ENCODE measurements around the gene UVRAG.
"Not testable (repeated sequence)": the region's sequence is repeated elsewhere in the genome, so short reads cannot be mapped to it uniquely, and the experiment has no call there.

The UVRAG gene

DNA sequence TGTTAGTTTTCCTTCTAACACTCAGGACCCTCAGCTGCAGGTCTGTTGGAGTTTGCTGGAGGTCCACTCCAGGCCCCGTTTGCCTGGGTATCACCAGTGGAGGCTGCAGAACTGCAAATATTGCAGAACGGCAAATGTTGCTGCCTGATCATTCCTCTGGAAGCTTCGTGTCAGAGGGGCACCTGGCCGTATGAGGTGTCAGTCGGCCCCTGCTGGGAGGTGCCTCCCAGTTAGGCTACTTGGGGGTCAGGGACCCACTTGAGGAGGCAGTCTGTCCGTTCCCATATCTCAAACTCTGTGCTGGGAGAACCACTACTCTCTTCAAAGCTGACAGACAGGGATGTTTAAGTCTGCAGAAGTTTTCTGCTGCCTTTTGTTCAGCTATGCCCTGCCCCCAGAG is 164.1 kb downstream of the UVRAG start:
- DNase-seq = not testable (repeated sequence)

DNA sequence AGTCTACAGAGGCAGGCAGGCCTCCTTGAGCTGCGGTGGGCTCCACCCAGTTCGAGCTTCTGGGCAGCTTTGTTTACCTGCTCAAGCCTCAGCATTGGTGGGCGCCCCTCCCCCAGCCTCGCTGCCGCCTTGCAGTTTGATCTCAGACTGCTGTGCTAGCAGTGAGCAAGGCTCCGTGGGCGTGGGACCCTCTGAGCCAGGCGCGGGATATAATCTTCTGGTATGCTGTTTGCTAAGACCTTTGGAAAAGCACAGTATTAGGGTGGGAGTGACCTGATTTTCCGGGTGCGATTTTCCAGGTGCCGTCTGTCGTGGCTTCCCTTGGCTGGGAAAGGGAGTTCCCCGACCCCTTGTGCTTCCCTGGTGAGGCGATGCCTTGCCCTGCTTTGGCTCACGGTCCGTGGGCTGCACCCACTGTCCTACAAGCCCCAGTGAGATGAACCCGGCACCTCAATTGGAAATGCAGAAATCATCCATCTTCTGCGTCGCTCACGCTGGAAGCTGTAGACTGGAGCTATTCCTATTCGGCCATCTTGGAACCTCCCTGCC is 164.5 kb downstream of the UVRAG start:
- not testable (repeated sequence) for DNase-seq

DNA sequence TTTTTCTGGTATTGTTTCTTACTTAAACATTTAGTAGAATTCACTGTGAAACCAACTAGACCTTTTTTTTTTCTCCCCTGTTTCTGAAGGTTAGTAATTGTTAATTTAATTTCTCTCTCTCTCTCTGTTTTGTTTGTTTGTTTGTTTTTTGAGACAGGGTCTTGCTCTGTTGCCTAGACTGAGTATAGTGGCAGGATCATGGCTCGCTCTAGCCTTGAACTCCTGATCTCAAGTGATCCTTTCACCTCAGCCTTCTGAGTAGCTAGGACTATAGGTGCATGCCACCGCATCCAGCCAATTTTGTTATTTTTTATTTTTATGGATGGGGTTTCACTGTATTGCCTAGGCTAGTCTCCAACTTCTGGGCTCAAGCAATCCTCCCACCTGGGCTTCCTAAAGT is 165.0 kb downstream of the UVRAG start:
- DNase-seq = no peak

DNA sequence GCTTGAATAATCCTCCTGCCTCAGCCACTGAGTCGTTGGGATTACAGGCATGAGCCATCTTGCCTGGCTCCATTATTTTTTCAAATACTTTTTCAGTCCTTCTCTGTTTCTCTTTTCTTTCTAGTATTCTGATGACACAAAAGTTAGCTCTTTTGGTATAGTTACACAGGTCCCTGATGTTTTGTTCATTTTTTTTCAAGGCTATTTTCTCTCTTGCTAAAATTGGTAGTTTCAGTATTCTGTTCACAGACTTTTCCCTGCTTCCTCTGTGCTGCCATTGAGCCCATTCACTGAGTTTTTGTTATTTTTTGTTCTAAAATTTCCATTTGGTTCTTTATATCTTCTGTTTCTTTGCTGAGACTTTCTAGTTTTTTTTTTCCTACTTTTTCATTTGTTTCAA is 166.5 kb downstream of the UVRAG start:
- no peak for DNase-seq

DNA sequence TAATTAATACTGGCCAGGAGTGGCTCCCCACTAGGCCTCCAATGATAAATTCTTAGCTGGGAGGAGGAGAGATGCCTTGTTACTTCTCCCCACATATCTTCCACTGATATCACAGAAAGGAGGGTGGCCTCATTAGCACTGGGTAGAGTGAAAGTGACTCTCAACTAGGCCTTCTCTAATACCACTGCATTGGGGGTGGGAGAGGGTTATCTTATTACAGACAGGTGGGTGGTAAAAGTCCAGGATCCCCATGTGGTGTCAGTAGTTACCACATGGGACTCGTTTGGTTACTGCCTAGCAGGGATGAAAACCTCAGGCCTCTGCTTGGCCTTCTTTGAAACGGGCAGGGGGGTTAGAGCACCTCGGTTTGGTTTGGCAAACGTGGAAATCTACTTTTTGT is 167.3 kb downstream of the UVRAG start:
- no peak for DNase-seq

DNA sequence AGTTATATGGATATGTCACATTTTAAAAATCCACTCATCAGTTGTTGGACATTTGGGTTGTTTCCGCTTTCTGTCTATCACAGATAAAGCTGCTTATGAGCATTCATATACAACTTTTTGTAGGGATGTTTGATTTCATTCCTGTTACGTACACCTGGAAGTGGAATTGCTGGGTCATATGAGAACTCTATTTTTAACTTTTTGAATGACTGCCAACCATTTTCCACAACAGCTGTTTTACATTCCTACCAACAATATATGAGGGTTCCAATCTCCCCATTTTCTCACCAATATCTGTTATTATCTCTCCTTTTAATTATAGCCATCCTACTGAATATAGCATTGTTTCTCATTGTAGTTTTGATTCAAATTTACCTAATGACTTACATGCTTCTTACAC is 172.0 kb downstream of the UVRAG start:
- DNase-seq = no peak

DNA sequence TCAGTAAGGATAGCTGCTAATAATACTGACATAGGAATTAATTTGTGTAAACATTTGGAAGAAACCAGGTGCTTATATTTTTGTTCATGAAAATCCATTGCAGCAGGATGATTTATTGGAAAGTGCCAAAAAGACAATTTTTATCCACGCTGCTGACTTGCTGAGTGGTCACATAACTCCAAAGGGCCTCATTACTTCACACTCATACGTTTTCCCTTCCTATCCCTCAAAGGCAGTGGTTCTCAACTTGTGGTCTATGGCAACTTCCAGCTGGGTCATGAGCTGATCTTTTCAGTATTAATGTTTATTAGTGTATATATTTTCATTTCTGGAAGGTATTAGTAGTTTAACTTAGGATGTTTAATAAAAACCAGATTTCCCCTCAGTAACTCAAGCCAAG is 178.1 kb downstream of the UVRAG start:
- DNase-seq = no peak

DNA sequence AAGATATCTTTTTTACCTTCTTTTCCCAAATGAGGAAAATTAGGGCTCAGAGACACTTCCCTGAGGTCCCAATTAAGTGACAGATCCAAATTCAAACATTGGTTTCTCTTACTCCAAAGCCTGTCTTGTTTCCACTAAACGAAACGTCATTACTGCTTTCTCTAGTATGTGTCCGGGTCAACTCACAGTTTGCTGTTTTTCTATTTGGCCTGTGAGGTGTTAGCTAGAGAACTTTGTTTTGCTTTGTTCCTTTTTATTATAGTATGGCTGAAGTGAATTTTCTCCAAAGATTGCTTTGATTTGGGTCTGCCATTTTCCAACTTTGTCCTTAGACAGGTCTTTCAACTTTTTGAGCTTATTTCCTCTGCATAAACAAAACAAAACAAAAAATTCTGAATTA is 179.6 kb downstream of the UVRAG start:
- DNase-seq = no peak

DNA sequence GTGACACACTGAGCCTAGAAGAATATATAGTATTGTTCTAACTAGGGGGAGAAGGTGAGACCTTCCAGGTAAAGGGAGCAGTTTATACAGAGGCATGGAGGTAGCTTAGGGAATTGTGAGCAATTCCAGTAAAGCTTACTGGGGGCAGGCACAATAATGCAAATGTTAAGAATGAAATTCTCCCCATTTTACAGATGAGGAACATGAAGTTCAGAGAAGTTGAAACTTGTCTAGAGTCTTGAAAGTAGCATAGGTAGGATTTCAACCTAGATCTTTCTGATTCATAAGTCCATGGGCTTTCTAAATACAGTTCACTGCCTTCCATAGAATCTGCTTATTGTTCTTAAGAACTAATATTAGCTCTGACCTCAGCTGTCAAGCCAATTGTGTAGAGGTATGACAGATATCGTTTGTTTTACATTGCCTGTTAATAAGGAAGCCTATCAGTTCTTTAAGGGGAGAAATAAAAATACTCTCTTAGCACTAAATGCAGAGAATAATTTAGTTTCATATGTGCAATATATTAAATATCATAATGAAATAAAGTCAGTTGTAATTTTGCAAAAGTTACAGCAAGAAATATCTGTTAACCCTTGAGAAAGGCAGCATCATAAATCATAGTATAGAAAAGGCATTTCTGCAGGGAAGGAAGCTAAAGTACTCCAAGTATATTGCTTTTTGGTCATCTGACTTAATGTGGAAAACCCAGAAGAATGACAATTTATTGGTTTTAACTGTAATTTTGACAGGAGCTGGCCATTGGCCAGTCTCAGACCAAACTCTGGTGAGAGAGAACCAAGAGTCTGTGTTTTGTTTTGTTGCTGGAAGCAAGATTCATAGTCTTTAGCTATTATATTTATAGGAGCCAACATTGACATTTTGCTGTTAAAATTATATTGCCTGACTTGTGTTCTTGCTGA is 181.8 kb downstream of the UVRAG start:
- no peak for DNase-seq

DNA sequence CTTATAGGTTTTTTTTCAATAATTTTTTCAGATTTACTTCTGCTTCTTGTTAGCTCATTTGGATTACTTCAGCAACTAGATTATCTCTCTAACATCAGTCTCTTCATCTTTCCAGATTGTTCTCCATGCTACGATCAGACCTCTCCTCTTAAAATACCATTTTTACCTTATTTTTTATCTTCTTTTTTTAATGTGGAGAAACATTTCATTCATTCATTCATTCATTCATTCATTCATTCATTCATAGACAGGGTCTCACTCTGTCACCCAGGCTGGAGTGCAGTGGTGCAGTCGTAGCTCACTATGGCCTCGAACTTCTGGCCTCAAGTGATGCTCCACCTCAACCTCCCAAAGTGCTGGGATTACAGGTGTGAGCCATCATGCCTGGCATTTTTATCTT is 189.4 kb downstream of the UVRAG start:
- DNase-seq = no peak

DNA sequence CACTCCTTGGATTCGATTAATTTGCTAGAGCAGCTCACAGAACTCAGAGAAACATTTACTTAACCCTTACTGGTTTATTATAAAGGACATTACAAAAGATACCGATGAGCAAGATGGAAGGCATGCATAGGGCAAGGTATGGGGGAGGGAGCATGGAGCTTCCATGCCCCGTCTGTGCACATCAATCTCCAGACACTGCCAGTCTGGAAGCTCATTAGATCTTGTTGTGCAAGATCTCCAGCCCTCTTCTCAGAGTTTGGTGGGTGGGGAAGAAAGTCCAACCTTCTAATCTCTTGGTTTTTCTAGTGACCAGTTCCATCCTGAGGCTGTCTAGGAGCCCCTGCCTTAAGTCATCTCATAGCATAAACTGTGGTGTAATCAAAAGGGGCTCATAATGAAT is 190.7 kb downstream of the UVRAG start:
- DNase-seq = no peak

DNA sequence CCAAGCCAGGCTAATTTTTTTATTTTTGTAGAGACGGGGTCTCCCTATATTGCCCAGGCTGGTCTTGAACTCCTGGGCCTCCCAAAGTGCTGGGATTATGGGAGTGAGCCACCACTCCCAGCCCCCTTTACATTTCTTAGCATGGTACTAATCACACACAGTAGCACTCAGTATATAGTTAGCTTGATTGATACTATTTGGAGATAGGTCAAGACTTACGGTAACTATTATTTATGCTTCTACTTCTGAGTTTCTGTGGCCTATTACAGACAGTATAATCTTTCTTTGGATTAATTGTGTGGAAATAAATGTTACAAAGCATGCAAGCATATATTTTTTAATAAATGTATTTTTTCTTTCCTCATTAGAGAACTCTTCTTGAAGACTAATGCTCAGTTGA is 192.2 kb downstream of the UVRAG start:
- no peak for DNase-seq

DNA sequence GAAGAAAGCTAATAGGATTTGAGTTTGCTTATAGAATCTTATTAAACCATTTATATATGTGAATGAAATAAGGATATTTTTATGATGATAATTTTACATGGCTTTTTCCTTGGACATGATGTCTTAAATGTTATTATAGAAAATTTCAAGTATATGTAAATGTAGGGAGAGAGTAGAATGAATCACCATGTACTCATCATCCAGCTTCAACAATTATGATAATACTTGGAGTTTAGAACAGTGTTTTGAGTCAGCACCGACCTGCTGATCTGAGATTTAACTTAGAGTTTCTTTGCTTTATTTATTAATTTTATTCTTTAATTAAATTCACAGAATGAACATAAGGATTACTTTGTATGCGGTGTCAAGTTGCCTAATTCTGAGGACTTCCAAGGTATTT is 193.5 kb downstream of the UVRAG start:
- DNase-seq = no peak

DNA sequence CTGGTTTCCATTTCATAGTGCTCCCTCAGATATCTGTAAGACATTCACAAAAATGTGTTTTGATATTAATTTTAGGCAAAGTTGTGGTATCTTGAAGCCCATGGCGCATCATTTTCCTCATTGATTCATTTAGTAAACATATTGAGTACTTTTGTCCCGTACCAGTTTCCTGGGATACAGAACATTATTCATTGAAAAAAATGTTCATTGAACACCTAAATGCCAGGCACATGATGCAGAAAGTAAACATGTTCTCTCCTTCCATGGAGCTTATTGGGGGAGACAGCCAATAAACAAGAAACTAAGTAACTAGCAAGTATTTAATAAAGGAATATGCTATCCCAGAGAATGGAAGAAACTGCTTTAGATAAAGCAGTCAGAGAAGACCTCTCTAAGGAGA is 195.0 kb downstream of the UVRAG start:
- no peak for DNase-seq

DNA sequence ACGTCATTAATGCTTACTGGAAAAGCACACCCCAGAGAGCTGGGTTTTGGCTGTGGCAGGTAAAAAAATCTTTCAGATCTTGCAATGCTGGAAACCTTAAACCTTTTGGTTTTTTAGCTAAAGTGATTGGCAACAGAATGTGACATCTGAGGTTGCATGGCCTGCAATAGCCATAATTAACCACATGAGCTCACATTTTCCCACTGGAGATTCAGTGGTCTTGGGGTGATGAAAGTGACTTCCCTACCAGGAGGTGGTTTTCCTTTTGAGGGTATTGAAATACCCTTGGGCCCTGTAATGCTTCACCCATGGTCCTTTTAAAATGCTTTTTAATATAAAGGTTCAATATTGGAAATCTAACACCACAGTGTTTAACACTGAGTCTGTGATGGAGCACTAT is 198.5 kb downstream of the UVRAG start:
- no peak for DNase-seq

DNA sequence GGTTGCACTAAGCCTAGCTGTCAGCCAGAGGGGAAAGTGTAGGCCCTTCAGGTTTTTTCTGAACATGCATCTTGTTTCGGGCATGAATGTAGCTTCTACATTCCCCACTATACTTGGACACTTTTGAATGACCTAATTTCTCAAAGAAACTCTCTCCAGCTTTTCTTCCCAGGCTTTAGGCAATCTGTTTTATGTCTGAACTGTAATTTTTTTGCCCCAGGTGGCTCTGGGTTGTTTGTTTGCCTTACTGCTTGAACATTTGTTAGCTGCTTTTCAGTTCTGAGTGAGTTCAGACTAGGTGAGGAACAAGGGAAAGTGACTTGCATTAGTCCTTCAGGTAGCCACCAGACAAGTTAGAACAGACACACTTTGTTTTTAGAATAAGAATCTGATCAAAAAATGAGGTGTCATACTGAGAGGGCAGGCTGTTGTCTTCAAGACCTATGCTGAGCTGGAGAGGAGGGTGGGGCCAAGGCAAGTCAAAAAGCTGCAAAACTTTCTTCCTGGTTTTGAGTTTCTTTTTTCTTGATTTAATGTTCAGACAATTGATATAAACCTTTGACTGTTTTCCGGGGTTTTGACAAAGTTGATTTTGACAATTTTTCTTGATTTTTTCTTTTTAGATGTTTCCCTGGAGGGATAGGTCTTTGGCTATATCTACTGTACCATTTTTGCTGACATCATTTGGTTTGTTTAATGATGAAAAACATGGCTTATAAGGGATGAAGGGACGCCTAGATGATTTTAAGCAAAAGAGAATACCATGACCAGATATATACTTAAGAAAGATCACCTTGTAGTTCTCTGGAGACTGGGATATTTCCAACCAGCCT is 208.4 kb downstream of the UVRAG start:
- DNase-seq = no peak

DNA sequence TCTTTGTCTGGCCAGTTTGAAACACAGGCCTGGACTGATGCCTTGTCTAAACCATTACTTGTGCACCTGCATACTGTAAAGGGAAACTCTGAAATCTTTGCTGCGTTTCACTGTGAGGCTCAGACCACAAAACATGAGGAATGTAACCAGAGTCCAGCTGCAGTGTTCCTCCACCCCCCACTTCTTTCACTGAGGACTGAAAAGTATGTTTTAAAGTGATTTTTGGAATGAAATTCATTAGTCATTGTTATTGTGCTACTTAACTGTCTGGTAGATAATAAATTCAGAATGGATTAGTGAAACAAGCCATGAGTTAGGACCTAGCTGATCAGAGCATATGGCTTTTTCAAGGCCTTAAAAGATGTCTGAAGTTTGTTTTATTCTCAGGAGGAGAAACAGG is 210.1 kb downstream of the UVRAG start:
- no peak for DNase-seq

DNA sequence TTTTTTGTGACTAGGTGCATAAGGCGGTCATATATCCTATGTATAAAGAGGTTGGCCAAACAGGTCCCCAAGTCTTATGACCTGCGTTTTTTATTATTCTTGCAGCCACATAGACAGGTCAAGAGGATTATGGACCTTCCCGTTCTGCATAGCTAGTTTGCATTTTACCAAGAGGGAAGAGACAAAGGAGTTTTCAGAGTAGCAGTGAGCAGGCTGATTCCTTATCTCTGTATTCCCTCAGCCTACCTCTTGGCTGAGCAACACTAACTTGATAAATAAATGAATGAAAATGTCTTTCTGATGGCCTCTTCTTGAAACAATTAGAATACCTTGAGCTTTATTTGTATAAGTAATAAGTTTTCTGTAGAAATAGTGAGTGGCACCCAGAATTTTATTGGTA is 210.8 kb downstream of the UVRAG start:
- DNase-seq = no peak

DNA sequence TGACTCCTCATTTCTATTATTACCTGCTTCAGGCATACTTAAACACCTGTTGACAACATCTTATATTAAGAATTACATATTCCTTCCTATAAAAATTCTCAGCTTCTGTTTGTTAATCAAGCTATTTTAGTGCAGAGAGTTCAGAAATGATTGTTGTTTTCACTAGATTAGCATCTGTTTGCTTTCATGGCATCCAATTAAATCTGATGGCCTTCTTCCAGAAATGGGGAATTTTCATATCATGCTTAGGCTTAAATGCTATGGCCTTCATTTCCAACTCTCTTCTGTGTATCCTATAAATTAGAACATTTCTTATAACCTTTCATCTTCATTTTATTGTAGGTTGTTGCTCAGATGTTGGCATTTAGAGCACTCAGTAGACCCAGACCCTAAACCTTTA is 211.3 kb downstream of the UVRAG start:
- no peak for DNase-seq

DNA sequence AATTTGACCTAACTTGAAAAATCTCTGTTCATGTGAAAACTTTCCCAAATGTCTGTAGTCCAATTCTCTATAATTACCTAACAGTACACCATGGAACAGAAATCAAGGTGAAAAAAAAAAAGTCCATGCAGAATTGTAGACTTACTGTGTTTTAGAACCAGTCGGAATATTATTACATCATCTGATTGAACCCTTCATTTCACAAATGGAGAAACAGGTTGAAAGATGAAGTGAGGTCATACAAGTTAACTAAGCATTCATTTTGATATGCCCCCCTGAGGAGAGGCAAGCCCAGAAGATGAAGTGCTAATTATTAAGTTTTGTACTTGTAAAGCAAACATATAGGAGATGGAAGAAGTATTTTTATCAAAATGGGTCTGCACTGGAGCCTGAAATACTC is 211.9 kb downstream of the UVRAG start:
- DNase-seq = no peak

DNA sequence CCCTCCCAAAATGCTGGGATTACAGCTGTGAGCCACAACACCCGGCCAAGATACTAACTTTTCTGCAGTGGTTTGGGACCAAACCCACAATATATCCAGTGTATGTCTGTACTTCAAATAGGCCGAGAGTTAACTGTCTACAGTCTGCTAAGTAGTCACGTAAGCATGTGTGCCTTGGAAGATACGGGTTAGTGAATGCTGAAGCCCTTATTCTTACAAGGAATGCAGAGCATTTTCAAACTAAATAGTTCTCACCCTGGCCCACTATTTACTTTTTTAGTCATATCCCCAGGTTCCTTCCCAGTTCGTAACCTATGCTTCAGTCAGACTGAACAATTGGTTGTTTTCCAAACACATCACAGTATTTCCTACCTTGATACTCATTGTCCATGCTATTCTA is 215.3 kb downstream of the UVRAG start:
- DNase-seq = no peak

DNA sequence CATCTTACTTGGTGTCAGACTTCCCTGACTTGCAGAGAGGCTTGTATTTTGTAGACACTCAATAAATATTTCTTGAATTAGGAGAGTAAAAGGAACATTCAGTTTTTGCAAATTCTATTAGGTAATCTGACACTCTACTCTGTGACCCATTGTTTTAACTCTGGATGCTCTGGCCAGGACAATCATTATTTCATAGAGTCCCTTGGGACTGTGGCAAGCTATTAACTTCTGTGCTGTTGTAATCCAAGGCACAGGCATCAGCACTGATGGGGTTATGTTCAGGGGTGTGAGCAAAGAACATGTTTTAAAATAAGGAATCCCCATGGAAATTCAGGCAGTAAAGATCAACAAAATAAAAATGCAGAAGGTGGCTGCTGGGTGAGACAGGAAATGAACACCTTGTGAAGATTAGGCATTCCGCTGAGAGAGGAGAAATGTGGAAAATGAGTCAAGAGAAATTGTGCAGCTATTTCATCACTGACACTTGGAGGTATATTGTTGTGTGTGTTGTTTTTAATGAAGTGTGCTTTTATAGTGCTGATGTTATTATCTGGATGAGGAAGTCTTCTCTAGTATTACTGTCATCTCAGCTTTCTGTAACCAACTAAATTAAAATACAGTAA is 216.1 kb downstream of the UVRAG start:
- no peak for DNase-seq

DNA sequence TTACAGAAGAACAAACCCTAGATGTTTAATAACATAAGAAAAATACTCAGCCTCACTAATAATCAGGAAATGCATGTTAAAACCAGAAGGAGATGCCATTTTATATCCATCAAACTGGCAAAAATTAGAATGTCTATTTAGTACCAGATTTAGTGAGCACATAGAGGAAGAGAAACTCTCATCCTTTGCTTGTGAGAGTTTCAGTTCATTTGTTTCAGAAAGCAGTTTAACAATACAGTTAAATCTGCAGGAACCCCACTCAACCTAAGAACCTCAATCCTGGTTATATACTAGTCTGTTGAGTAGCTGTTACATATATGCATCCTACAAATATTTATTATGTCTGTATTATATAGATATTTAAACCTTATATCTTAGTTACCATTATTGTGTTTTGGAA is 218.7 kb downstream of the UVRAG start:
- DNase-seq = no peak

DNA sequence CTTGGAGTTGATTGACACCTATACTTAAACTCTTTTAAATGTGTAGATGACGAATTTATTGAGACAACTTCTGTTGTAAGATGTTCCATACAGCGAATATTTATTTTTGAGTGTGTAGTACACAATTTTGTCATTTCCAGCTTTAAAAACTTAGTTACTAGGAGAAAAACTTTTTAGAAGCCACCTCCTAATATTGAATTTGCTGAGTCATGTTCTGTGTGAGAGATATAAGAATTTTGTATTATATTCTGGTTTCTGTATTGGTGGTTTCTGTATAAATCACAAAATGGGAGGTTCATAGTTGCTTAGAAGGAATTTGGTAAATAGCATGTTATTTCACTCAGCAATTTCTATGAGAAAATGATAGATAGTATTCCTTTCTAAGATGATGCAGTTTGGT is 220.0 kb downstream of the UVRAG start:
- no peak for DNase-seq

Data from COR-L47 (cell line).